ENCODE data around the gene SH3RF3. TPM values are rescaled to one million over a fixed set of nuclear protein-coding genes. Genes with fewer than 3 reads are reported as not detected.

SH3RF3 gene
- total and polyA plus RNA-seq, 10 of the 15 experiments (the other 5 are each of a cell fraction or from before 2014, with no cell fraction given) = 0.08 to 8.8 (median 2.3) TPM

DNA sequence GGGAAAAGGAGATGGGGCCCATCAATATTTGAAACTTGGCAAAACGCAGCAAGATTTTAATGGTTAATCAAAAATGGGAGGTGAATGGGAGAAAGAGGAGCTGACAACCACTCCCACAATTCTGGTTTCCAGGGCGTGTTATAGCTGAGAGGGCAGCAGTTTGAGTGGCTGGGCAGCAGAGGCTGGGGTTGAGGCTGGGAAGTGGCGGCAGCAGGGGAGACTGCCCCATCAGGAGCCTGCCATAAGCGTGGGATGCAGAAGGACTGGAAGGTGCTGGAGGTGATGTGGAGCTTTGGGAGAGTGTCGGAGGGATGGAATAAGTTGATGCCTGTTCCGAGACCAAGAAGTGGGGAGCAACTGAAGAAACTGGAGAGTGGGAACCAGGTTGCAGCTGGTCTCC lies 48.9 kb upstream of the SH3RF3 start:
- no peak overlapping the region for H3K27ac ChIP-seq (ENCODE audit: control insufficient read depth, insufficient read depth)
- WGBS (ENCODE audit: insufficient coverage, insufficient replicate concordance, low lambda C conversion rate, missing lambda C conversion rate) = 5% methylated on average over 6 of the region's 6 CpGs
- no TSS peak for BruUV-seq (replicated peaks)
- RAD21 ChIA-PET (ENCODE audit: unreplicated experiment) = interaction anchor here (0.5 kb wide), 1 partner anchor 684 kb away, joined by 3 read pairs; no protein-coding TSS in a partner anchor
- SMC1A ChIA-PET (ENCODE audit: uncharacterized antibody, unreplicated experiment) = no interaction called here
- H3K9me3 ChIP-seq (replicated peaks; ENCODE audit: control insufficient read depth, insufficient read depth, low read length) = no peaks in the 10 kb centered on the region
- DNase-seq (ENCODE audit: low read depth, low spot score) (no peak), FAIRE-seq (no peak), ATAC-seq (no peak)
- no peak overlapping the region for H3K4me3 ChIP-seq
- peaks cover 0 to 2% of the 10 kb centered on the region in 2 experiments; a peak in 2 of 4 replicates for H3K27me3 ChIP-seq (replicated peaks in 1 of 2; ENCODE audit: control insufficient read depth in 2 of 2, insufficient read depth in 2 of 2, low read length in 1 of 2)
- no peaks in the 10 kb centered on the region for H4K20me1 ChIP-seq (ENCODE audit: control insufficient read depth, insufficient read depth)
- CTCF ChIA-PET = interaction anchor here (2.3 kb wide), 1 partner anchor 11 kb away, joined by 4 read pairs; no protein-coding TSS in a partner anchor
- H3K4me2 ChIP-seq (ENCODE audit: control insufficient read depth, insufficient read depth) = no peak overlapping the region
- H3K9ac ChIP-seq (ENCODE audit: control insufficient read depth, insufficient read depth, low read length) = no peak overlapping the region
- H3K36me3 ChIP-seq (ENCODE audit: control insufficient read depth in 2 of 2, insufficient read depth in 2 of 2, low read length in 1 of 2) = no peaks in the 10 kb centered on the region
- POLR2A ChIA-PET = no interaction called here
- no peaks in the 10 kb centered on the region for H3K79me2 ChIP-seq (ENCODE audit: control insufficient read depth, insufficient read depth, low read length)
- H3K4me1 ChIP-seq (ENCODE audit: control insufficient read depth, insufficient read depth, low read length) = no peaks in the 10 kb centered on the region
- in situ Hi-C loops (cut with MboI) = no loop called here
- H2AFZ ChIP-seq (ENCODE audit: control insufficient read depth, low read depth, low read length) = no peak overlapping the region
- intact Hi-C loops (cut with micrococcal nuclease; ENCODE audit: unreplicated experiment) = no loop called here
- TF ChIP-seq POLR2A (IDR thresholded peaks at IDR 0.05; ENCODE audit: low read depth, low read length) (no peak), NFYB (IDR thresholded peaks at IDR 0.05; ENCODE audit: insufficient read depth, low read depth, low read length) (no peak), PAX5 (IDR thresholded peaks at IDR 0.05; ENCODE audit: borderline replicate concordance, low read depth, low read length) (no peak), SPI1 (IDR thresholded peaks at IDR 0.05; ENCODE audit: borderline replicate concordance, insufficient read depth, low read depth, low read length) (no peak), RCOR1 (conservative IDR thresholded peaks at IDR 0.05; ENCODE audit: low read depth, low read length) (no peak), MEF2A (IDR thresholded peaks at IDR 0.05; ENCODE audit: insufficient read depth, low read depth, low read length) (no peak), SUZ12 (IDR thresholded peaks at IDR 0.05; ENCODE audit: unreplicated experiment) (no peak)
- TF ChIP-seq, protein P1, sequence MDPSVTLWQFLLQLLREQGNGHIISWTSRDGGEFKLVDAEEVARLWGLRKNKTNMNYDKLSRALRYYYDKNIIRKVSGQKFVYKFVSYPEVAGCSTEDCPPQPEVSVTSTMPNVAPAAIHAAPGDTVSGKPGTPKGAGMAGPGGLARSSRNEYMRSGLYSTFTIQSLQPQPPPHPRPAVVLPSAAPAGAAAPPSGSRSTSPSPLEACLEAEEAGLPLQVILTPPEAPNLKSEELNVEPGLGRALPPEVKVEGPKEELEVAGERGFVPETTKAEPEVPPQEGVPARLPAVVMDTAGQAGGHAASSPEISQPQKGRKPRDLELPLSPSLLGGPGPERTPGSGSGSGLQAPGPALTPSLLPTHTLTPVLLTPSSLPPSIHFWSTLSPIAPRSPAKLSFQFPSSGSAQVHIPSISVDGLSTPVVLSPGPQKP (IDR thresholded peaks at IDR 0.05; ENCODE audit: low read depth, low read length) = no peak
- TF ChIP-seq, protein P2, sequence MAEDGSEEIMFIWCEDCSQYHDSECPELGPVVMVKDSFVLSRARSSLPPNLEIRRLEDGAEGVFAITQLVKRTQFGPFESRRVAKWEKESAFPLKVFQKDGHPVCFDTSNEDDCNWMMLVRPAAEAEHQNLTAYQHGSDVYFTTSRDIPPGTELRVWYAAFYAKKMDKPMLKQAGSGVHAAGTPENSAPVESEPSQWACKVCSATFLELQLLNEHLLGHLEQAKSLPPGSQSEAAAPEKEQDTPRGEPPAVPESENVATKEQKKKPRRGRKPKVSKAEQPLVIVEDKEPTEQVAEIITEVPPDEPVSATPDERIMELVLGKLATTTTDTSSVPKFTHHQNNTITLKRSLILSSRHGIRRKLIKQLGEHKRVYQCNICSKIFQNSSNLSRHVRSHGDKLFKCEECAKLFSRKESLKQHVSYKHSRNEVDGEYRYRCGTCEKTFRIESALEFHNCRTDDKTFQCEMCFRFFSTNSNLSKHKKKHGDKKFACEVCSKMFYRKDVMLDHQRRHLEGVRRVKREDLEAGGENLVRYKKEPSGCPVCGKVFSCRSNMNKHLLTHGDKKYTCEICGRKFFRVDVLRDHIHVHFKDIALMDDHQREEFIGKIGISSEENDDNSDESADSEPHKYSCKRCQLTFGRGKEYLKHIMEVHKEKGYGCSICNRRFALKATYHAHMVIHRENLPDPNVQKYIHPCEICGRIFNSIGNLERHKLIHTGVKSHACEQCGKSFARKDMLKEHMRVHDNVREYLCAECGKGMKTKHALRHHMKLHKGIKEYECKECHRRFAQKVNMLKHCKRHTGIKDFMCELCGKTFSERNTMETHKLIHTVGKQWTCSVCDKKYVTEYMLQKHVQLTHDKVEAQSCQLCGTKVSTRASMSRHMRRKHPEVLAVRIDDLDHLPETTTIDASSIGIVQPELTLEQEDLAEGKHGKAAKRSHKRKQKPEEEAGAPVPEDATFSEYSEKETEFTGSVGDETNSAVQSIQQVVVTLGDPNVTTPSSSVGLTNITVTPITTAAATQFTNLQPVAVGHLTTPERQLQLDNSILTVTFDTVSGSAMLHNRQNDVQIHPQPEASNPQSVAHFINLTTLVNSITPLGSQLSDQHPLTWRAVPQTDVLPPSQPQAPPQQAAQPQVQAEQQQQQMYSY (CRISPR knock-in tag; IDR thresholded peaks at IDR 0.05) = no peak
- TF ChIP-seq, protein P3, sequence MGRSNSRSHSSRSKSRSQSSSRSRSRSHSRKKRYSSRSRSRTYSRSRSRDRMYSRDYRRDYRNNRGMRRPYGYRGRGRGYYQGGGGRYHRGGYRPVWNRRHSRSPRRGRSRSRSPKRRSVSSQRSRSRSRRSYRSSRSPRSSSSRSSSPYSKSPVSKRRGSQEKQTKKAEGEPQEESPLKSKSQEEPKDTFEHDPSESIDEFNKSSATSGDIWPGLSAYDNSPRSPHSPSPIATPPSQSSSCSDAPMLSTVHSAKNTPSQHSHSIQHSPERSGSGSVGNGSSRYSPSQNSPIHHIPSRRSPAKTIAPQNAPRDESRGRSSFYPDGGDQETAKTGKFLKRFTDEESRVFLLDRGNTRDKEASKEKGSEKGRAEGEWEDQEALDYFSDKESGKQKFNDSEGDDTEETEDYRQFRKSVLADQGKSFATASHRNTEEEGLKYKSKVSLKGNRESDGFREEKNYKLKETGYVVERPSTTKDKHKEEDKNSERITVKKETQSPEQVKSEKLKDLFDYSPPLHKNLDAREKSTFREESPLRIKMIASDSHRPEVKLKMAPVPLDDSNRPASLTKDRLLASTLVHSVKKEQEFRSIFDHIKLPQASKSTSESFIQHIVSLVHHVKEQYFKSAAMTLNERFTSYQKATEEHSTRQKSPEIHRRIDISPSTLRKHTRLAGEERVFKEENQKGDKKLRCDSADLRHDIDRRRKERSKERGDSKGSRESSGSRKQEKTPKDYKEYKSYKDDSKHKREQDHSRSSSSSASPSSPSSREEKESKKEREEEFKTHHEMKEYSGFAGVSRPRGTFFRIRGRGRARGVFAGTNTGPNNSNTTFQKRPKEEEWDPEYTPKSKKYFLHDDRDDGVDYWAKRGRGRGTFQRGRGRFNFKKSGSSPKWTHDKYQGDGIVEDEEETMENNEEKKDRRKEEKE (IDR thresholded peaks at IDR 0.05) = no peak
- TF ChIP-seq, protein P4, sequence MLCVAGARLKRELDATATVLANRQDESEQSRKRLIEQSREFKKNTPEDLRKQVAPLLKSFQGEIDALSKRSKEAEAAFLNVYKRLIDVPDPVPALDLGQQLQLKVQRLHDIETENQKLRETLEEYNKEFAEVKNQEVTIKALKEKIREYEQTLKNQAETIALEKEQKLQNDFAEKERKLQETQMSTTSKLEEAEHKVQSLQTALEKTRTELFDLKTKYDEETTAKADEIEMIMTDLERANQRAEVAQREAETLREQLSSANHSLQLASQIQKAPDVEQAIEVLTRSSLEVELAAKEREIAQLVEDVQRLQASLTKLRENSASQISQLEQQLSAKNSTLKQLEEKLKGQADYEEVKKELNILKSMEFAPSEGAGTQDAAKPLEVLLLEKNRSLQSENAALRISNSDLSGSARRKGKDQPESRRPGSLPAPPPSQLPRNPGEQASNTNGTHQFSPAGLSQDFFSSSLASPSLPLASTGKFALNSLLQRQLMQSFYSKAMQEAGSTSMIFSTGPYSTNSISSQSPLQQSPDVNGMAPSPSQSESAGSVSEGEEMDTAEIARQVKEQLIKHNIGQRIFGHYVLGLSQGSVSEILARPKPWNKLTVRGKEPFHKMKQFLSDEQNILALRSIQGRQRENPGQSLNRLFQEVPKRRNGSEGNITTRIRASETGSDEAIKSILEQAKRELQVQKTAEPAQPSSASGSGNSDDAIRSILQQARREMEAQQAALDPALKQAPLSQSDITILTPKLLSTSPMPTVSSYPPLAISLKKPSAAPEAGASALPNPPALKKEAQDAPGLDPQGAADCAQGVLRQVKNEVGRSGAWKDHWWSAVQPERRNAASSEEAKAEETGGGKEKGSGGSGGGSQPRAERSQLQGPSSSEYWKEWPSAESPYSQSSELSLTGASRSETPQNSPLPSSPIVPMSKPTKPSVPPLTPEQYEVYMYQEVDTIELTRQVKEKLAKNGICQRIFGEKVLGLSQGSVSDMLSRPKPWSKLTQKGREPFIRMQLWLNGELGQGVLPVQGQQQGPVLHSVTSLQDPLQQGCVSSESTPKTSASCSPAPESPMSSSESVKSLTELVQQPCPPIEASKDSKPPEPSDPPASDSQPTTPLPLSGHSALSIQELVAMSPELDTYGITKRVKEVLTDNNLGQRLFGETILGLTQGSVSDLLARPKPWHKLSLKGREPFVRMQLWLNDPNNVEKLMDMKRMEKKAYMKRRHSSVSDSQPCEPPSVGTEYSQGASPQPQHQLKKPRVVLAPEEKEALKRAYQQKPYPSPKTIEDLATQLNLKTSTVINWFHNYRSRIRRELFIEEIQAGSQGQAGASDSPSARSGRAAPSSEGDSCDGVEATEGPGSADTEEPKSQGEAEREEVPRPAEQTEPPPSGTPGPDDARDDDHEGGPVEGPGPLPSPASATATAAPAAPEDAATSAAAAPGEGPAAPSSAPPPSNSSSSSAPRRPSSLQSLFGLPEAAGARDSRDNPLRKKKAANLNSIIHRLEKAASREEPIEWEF (IDR thresholded peaks at IDR 0.05; ENCODE audit: insufficient replicate concordance, low read depth, low read length) = no peak

Data from GM12878 (cell line).